K562 (cell line): ENCODE data around the gene COPS6. TPM values are rescaled to one million over a fixed set of nuclear protein-coding genes. Genes with fewer than 3 reads are reported as not detected.

Experiments
- ATAC-seq: fragments of 200-7000 bp; cut with Tn5 transposase; 3 replicates; pipeline ENCODE4 v1.9.1; 2020; ENCODE audit warnings: moderate library complexity
- BruUV-seq: library from RNA; stranded (reverse); fragments of 400-500 nt; replicated peaks from 2 replicates; lab custom pipeline; 2021; lab: Mats Ljungman, UMichigan
- CTCF ChIA-PET: fragments of 300-600 bp; formaldehyde crosslinking; extraction: SDS; loops from one replicate; lab custom pipeline; 2021; ENCODE audit warnings: low intra/inter-chr PET ratio; lab: Yijun Ruan, JAX
- POLR2A ChIA-PET: fragments of 300-600, 350-650 bp; sonication (Branson Sonifier 250); formaldehyde crosslinking; extraction: SDS; loops from one replicate; lab custom pipeline; 2021; ENCODE audit warnings: antibody characterized with exemption, inconsistent platforms; lab: Yijun Ruan, JAX
- DNase-seq, 4 experiments: peaks; one replicate each; pipeline versions ENCODE4 v3.0.0 to v3.0.0-alpha.2; 2011 to 2018; ENCODE audit warnings: low spot score in 3 of 4, mixed read lengths in 3 of 4; ENCODE audit errors: extremely low read depth in 1 of 4
- FAIRE-seq: peaks from 2 replicates; lab custom pipeline; 2011; peaks lifted over from hg19 to GRCh38; lab: Jason Lieb, UNC
- H2AFZ ChIP-seq: 2 replicates; pipeline ENCODE4 v1.6.0; 2011; ENCODE audit warnings: low read depth, low read length, control low read depth, inconsistent platforms
- H3K27ac ChIP-seq: fragments of 200-600 bp; 3 replicates; pipeline ENCODE4 v1.8.0; 2011; ENCODE audit warnings: low read depth, mild to moderate bottlenecking, control low read depth, inconsistent platforms, low read length, moderate library complexity, mixed read lengths; ENCODE audit errors: extremely low read depth
- H3K27me3 ChIP-seq, 2 experiments: fragments of 300-600 bp in 1 of 2; 2 replicates in 1 of 2; 3 replicates in 1 of 2; pipeline versions ENCODE4 v1.6.0 to v1.8.0; 2011; ENCODE audit warnings: inconsistent platforms in 2 of 2, low read length in 2 of 2, mild to moderate bottlenecking in 1 of 2, mixed read lengths in 1 of 2, moderate library complexity in 1 of 2; ENCODE audit not compliant: control insufficient read depth in 2 of 2, insufficient read depth in 2 of 2
- H3K36me3 ChIP-seq: fragments of 300-600 bp; 3 replicates; pipeline ENCODE4 v1.8.0; 2011; ENCODE audit warnings: mild to moderate bottlenecking, low read length, inconsistent platforms; ENCODE audit not compliant: control insufficient read depth, insufficient read depth
- H3K4me1 ChIP-seq, 2 experiments: fragments of 200-600 bp in 1 of 2; replicated peaks in 1 of 2; 2 replicates in 1 of 2; 3 replicates in 1 of 2; pipeline versions ENCODE4 v1.5.1 to v1.8.0; 2011; ENCODE audit warnings: inconsistent platforms in 2 of 2, low read length in 2 of 2, mild to moderate bottlenecking in 1 of 2, mixed read lengths in 1 of 2, moderate library complexity in 1 of 2; ENCODE audit not compliant: control insufficient read depth in 2 of 2, insufficient read depth in 2 of 2
- H3K4me2 ChIP-seq: 2 replicates; pipeline ENCODE4 v1.6.1; 2011; ENCODE audit warnings: low read length, control low read depth, inconsistent platforms, mixed read lengths; ENCODE audit not compliant: insufficient read depth
- H3K4me3 ChIP-seq: fragments of 200-600 bp; sonication (generic), shearing (Covaris generic); 2 replicates; pipeline ENCODE4 v1.5.1; 2016; ENCODE audit warnings: control low read depth, inconsistent platforms
- H3K79me2 ChIP-seq: fragments of 200-600 bp; 3 replicates; pipeline ENCODE4 v1.8.0; 2011; ENCODE audit warnings: low read length, inconsistent platforms; ENCODE audit not compliant: control insufficient read depth, insufficient read depth
- H3K9ac ChIP-seq, 2 experiments: 2 replicates each; pipeline versions ENCODE4 v1.6.0 to v1.6.1; 2011; ENCODE audit warnings: low read depth in 2 of 2, low read length in 2 of 2, control low read depth in 1 of 2, inconsistent platforms in 1 of 2, mild to moderate bottlenecking in 1 of 2, mixed read lengths in 1 of 2; ENCODE audit not compliant: insufficient read depth in 1 of 2
- H3K9me1 ChIP-seq: one replicate; pipeline ENCODE4 v1.6.0; 2011; ENCODE audit warnings: inconsistent platforms, mild to moderate bottlenecking, low read length, moderate library complexity; ENCODE audit not compliant: control insufficient read depth, insufficient read depth
- H3K9me3 ChIP-seq: replicated peaks from 2 replicates; pipeline ENCODE4 v1.5.1; 2011; ENCODE audit warnings: low read depth, low read length, inconsistent platforms; ENCODE audit not compliant: control insufficient read depth, insufficient read depth
- H4K20me1 ChIP-seq: replicated peaks from 2 replicates; pipeline ENCODE4 v1.6.1; 2011; ENCODE audit warnings: low read length, inconsistent platforms, mixed read lengths; ENCODE audit not compliant: control insufficient read depth, insufficient read depth
- MECOM ChIP-seq: fragments of 250-450 bp; sonication (Bioruptor Pico); IDR thresholded peaks from 2 replicates; pipeline ENCODE4 v1.8.0; 2022; ENCODE audit warnings: inconsistent platforms
- USF1 ChIP-seq: sonication (generic); formaldehyde crosslinking; IDR thresholded peaks from 2 replicates; pipeline ENCODE4 v1.9.0; 2022; ENCODE audit warnings: mild to moderate bottlenecking, missing genetic modification reagents
- ZNF395 ChIP-seq: fragments of 200-800 bp; sonication (Bioruptor generic); IDR thresholded peaks from 2 replicates; pipeline ENCODE4 v1.6.1; 2017; ENCODE audit warnings: missing genetic modification characterization, missing compliant biosample characterization
- whole genome bisulfite sequencing: fragments of 100-300 bp; shearing (Covaris generic); methylation state at CpG from one replicate; pipeline ENCODE4 v1.1.6; 2016; ENCODE audit warnings: low coverage, mixed read lengths; ENCODE audit not compliant: insufficient coverage; ENCODE audit errors: missing lambda C conversion rate; 5-methylcytosine and 5-hydroxymethylcytosine counted together
- in situ Hi-C: fragments of 300-500 bp; cut with MboI; formaldehyde crosslinking; loops from 4 replicates; pipeline ENCODE4 v1.15.0; 2018; ENCODE audit warnings: inconsistent platforms, mixed read lengths
- intact Hi-C: fragments of 100-400 bp; cut with micrococcal nuclease; formaldehyde crosslinking; loops from 2 replicates; pipeline ENCODE4 v1.14.2; 2022
- polyA plus RNA-seq, 8 experiments: library from polyadenylated mRNA; depleted of rRNA in 4 of 8; stranded (reverse) in 5 of 8; unstranded in 3 of 8; fragments of >200 nt; fragmentation: Nextera tagmentation in 2 of 8; fragmentation: Illumina TruSeq in 1 of 8; extraction: Ambion mirVana in 2 of 8; extraction: Trizol in 1 of 8; gene quantifications; 2 replicates each; pipeline versions ENCODE4 v1.2.1 to v1.2.3, GENCODE V29; 2011 to 2014; ENCODE audit warnings: inconsistent platforms in 1 of 8, missing spikeins in 1 of 8
- total RNA-seq, 7 experiments: library from RNA; depleted of rRNA in 6 of 7; stranded (reverse); fragments of >200 nt in 6 of 7; fragmentation: Illumina TruSeq in 2 of 7; extraction: Trizol in 2 of 7; gene quantifications; 2 replicates each; pipeline versions ENCODE4 v1.2.1 to v1.2.3, GENCODE V29; 2011 to 2021; ENCODE audit warnings: low replicate concordance in 1 of 7

The COPS6 gene
- total and polyA plus RNA-seq, 9 of the 15 experiments (the other 6 are each of a cell fraction or from before 2014, with no cell fraction given) = 63.0 to 331 (median 168) TPM

- ATAC-seq (peak; percentile 1; the same call in 1 of the 3 replicates), DNase-seq (no peak), FAIRE-seq (no peak)
- WGBS = 35% methylated on average over 7 of the region's 7 CpGs
- H3K27me3 ChIP-seq = no peaks in the 10 kb centered on the region; a peak in 2 of 5 replicates
- ChIA-PET CTCF (interaction anchor here (0.6 to 4.8 kb wide), 8 partner anchors 77 to 289 kb away, joined by 3 to 54 read pairs (median 4); no protein-coding TSS in a partner anchor), POLR2A (interaction anchor here (0.7 to 3.8 kb wide), 7 partner anchors 10 to 297 kb away, joined by 3 to 13 read pairs (median 3); partner anchors contain the start of genes GPC2, LAMTOR4 and MEPCE)
- no peak overlapping the region for H3K9ac ChIP-seq
- no peak overlapping the region for H3K4me3 ChIP-seq
- intact Hi-C loops (loop anchor here (1.0 to 2.0 kb wide), 4 partner anchors 57 to 275 kb away; no protein-coding TSS in a partner anchor), in situ Hi-C loops (loop anchor here (5.0 kb wide), 2 partner anchors 80 to 215 kb away; no protein-coding TSS in a partner anchor)
- TF ChIP-seq USF1 (peak; percentile 32; the same call in 1 of the 2 replicates), ZNF395 (CRISPR knock-in tag) (no peak), MECOM (0 out of 2 replicates have a peak, but pooled peaks have one; percentile 7)
- 0 out of 2 replicates have a peak overlapping the region, but pooled peaks have one; percentile 61 for H2AFZ ChIP-seq
- peaks cover 11 to 16% of the 10 kb centered on the region in 2 experiments for H3K4me1 ChIP-seq
- peak overlapping the region; percentile 47; the same call in 1 of the 2 replicates for H3K4me2 ChIP-seq
- BruUV-seq = no TSS peak
- no peaks in the 10 kb centered on the region for H3K9me1 ChIP-seq
- no peaks in the 10 kb centered on the region for H3K36me3 ChIP-seq
- H4K20me1 ChIP-seq = no peaks in the 10 kb centered on the region
- H3K79me2 ChIP-seq = peaks cover 3% of the 10 kb centered on the region; the same call in 2 of the 3 replicates
- H3K27ac ChIP-seq = no peak overlapping the region
- H3K9me3 ChIP-seq = no peaks in the 10 kb centered on the region
Measured at GRCh38 chr7:100132126-100132525, 43.4 kb downstream of the COPS6 start.
